HG02840 (cell line): ENCODE data around the gene KREMEN2.

Experiments
- ATAC-seq: cut with Tn5 transposase; IDR thresholded peaks from one replicate; pipeline ENCODE4 v1.9.1; 2021; ENCODE audit warnings: mild to moderate bottlenecking, moderate library complexity, moderate number of reproducible peaks; ENCODE audit not compliant: unreplicated experiment, low FRiP score

The KREMEN2 gene

DNA sequence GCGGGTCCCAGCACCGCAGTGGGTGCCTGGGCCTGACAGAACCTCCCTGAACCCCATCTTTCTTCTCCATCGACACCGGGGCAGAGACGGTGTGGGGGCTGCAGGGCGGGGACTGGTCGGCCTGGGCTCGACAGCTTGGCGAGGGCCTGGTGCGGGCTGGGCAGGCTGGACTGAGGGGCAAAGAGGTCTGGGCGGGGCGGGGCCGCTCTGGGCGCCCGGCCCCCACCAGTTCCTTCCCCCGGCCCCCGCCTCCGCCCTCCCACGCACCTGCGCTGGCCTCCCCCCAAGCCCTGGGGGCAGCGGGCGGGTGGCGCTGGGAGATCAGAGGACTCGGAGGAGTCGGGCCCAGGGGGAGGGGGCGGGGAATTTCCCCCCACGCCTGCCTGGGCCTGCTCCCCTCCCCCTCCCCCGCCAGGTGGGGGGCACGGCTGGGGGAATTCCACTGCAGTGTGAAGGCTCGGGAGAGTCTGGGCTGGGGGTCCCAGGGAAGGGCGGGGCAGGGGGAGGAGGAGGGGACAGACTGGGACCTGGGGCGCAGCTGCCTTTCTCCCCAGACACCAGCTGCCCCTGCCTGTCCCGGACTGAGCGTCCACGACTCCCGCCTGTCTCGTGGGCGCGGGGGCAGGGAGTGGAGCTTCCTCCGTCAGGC lies 877 bp upstream of the KREMEN2 start:
- ATAC-seq: no peak

DNA sequence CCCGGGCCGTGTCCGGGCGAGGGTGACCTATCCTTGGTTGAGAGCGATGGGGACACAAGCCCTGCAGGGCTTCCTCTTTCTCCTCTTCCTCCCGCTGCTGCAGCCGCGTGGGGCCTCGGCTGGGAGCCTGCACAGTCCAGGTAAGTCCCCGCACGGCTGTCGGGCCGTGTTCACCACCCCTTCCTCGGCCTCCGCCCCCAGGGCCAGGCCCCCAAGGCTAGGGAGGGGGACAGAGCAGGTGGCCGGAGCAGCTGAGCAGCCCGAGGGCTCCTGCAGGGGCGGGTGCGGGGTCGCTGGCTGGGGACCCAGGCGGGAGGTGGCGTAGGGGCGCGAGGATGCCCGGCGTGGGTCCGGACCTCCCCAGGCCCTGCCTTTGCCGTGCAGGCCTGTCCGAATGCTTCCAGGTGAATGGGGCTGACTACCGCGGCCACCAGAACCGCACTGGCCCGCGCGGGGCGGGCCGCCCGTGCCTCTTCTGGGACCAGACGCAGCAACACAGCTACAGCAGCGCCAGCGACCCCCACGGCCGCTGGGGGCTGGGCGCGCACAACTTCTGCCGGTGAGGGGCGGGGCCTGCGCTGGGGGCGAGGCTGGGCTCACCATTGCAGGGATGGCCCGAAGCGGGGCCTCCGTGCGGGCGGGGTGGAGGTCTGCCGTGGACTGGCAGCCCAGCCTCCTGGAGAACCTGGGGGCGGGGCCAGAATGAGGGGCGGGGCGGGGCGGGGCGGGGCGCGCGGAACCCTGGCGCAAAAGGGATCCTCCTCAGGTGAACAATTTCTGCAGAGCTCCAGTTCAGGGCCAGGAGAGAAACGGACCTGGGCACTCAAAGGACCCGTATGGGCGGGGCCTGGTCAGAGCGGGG lies 631 bp downstream of the KREMEN2 start:
- no peak for ATAC-seq

DNA sequence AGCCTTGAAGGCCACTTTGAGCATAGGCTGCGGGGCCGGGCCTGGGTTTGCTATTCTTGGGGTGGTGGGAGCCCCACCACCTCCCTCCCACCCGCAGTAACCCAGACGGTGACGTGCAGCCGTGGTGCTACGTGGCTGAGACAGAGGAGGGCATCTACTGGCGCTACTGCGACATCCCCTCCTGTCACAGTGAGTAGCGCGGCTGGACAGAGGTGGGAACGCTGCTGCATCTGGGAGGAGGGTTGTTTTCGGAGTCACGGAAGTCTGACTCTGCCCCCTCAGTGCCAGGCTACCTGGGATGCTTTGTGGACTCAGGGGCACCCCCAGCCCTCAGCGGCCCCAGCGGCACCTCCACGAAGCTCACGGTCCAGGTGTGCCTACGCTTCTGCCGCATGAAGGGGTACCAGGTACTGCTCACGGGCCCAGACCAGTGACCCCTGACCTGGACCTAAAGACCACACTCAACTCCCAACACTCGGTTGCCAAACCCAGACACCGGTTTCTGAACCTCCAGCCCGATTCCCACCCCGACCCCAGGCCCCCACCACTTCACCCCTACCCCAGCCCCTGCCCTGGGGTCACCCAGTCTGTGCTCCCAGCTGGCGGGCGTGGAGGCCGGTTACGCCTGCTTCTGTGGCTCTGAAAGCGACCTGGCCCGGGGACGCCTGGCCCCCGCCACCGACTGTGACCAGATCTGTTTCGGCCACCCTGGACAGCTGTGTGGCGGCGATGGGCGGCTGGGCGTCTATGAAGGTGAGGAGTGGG lies 2.1 kb downstream of the KREMEN2 start:
- ATAC-seq: no peak

DNA sequence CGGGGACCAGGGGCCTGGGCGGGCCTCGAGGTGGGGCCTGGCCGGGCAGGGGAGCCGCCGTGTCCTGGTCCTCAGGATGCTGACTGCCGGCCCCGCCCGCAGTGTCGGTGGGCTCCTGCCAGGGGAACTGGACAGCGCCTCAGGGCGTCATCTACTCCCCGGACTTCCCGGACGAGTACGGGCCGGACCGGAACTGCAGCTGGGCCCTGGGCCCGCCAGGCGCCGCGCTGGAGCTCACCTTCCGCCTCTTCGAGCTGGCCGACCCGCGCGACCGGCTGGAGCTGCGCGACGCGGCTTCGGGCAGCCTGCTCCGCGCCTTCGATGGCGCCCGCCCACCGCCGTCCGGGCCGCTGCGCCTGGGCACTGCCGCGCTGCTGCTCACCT lies 2.7 kb downstream of the KREMEN2 start:
- no peak for ATAC-seq

DNA sequence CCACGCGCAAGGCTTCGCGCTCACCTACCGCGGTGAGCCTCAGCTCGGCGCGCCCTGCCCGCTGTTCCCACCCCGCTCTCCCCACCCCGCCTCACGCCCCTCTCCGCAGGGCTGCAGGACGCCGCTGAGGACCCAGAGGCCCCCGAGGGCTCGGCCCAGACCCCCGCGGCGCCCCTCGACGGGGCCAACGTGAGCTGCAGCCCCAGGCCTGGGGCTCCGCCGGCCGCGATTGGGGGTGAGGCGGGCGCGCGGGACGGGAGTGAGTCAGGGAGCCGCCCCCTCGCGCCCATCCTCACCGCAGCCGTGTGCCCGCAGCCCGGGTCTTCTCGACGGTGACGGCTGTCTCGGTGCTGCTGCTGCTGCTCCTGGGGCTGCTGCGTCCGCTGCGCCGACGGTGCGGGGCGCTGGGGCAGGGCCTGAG lies 3.1 kb downstream of the KREMEN2 start:
- ATAC-seq: no peak

DNA sequence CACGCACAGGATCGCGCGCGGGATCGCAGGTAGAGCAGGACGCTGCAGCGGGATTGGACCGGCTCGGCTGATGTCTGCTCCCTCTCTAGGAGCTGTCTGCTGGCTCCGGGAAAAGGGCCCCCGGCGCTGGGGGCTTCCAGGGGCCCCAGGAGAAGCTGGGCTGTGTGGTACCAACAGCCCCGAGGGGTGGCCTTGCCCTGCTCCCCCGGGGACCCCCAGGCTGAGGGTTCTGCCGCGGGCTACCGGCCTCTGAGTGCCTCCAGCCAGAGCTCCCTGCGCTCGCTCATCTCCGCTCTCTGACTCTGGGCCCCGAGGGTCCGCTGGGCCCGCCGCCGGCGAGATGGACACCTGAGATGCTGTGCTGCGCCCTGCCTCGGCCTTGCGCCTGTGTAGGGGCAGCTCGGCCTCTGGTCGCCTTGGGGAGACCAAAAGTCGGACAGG lies 3.7 kb downstream of the KREMEN2 start:
- no peak for ATAC-seq

DNA sequence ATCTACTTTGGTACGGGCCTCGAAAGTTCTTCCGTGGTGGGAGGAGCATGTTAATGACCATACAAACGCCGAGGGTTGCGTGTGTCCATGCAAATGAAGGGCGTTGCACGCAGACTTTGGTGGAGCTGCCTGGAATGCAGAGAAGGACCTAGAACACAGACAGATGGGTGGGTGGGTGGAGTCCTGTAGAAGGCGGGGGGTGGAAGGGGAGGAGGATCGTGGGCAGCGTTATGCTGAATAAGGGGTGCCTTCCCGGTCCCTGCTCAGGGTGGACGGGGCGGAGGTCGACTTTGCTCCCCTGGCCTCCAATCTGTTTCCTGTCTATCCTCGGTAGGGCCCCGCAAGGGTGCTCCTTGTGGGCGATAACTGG lies 4.3 kb downstream of the KREMEN2 start:
- no peak for ATAC-seq

DNA sequence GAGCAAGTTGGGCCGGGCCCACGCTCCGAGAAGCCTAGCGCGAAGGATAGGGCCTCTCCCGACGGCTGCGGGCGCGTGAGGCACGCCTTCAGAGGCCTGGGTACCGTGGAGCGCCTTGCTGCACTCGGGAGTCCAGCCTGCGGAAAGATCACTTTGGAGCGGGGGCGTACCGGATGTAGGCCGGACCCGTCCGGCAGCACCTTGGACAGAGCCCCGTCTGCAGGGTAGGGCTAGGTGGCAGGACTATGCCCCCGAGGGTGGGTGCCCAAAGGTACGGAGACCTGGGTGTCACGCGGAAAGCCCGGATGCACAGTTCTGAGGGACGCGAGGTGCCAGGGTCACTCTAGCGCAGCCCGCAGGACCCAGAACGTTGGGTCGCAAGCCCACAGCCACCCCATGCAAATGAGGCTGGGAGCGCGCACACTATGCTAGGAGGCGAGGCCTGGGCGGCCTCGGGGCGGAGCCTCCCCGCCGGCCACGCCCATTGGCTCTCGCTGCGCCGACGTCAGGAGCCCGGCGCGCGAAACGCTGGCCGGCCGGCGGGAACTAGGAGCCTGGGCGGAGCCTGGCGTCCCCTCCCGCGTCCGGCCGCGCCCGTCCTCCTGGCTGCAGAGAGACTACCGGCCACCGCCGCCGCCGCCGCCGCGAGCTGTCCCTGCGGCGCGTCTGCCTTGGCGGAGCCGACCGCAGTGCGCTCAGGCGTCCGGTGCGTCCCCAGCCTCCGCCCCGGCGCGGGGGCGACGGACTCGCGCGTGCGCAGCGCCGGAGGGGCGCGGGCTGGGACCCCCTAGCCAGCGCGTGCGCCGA lies 4.9 kb downstream of the KREMEN2 start, which contains the start of gene PAQR4:
Gene PAQR4 (plus strand): TSS at position 611 of the 807 bp plus-strand sequence. CDS start 327 bp downstream, outside the sequence.
- ATAC-seq: peak; percentile 61

DNA sequence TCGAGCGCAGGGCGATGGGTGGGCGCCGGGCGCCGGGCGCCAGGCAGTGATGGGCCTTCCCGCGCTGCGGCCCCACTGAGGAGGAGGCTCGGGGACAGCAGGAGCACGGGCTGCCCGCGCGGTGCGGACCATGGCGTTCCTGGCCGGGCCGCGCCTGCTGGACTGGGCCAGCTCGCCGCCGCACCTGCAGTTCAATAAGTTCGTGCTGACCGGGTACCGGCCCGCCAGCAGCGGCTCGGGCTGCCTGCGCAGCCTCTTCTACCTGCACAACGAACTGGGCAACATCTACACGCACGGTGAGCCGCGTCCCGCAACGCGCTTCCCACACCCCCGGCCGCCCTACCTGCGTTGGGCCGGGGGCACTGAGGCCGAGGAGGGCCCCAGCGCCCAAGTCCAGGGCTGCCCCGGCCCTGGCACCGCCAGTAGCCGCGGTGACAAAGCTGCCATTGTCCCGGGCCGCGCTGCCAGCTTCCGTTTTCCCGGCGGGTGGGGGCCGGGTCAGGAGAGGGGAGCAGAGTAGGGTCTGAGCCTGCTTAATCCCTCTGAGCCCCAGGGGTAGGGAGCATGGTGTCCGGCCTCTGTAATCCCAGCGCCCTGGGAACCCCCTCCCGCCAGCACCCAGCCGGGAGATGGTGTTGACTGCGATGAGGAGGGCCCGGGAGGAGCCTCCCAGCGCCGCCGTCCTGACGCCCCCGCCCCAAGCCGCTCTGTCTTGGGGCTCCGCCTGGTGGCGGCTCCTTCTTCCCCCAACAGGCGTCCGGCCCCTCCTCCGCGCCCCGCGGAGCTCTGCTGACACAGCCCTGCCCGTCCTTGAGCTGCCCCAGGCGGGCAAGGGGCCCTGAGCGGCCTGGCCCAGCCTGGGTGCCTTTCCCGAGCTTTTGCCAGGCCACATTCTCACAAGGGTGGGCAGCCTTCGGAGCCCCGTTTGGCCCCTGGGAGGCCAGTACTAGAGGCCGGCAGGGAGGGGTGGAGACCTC lies 5.8 kb downstream of the KREMEN2 start:
- peak; percentile 31 for ATAC-seq

DNA sequence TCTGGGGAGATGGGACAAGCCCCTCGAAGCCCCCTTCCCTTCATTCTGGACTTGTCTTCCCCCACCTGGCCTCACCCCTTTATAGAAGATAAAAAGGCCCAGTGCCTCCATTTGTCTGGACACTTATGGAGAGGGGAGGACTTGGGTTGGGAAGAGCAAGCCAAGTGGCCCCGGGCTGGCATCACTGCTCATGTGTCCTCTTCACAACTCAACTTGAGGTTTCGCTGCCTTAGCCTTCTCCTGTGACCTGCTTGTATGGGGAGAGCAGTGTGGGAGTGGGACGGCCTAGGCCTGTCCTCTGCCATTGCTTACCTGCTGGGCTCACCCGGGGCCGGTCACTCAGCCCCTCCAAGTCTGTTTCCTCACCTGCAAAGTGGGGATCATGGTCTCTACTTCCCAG lies 6.5 kb downstream of the KREMEN2 start:
- no peak for ATAC-seq

DNA sequence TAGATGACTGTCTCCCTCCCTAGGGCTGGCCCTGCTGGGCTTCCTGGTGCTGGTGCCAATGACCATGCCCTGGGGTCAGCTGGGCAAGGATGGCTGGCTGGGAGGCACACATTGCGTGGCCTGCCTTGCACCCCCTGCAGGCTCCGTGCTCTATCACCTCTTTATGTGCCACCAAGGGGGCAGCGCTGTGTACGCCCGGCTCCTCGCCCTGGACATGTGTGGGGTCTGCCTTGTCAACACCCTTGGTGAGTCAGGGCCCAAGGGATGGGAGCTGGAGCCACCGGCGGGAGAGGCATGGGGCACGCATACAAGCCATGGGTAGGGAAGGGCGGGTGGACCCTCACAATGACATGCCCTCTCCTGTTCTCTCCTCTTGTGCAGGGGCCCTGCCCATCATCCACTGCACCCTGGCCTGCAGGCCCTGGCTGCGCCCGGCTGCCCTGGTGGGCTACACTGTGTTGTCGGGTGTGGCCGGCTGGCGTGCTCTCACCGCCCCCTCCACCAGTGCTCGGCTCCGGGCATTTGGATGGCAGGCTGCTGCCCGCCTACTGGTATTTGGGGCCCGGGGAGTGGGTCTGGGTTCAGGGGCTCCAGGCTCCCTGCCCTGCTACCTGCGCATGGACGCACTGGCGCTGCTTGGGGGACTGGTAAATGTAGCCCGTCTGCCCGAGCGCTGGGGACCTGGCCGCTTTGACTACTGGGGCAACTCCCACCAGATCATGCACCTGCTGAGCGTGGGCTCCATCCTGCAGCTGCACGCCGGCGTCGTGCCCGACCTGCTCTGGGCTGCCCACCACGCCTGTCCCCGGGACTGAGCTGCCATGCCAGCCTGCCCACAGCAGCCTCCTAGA lies 7.3 kb downstream of the KREMEN2 start:
- ATAC-seq: no peak

DNA sequence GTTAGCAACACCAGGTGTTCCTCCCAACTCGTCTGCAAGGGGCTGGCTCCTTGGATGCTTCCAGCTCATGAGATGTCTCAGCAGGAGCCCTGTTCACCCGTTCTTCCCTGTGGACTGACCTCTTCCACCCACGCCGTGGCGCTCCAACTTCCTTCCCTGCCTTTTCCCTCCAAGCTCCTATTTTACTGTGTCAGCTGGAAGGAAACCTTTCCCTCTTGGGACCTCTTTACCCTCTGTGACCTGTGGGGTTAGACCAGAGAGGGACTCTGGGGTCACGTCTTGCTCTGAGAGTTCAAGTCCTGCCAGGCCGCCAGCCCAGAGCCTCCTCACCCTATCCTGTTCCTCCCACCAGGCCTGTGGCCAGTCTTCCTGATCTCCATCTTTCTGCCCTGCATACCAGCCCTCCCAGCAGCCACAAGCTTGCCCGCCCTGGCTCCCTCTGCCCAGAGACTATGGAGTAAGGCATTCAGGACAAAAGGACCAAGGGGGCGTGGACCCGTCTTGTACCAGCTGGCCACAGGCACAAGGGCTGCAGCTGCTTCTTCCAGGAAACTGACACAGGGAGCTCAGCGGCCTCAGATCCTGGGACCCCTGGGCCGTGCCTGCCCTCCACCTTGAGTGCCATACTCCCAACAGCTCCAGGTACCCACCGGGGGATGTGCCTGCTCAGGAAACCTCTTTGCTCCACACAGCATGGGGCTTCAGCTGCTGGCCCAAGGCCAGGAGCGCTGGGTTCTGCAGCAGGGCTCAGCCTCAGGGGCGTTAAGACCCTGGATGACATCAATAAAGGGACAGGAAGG lies 8.1 kb downstream of the KREMEN2 start:
- no peak for ATAC-seq

DNA sequence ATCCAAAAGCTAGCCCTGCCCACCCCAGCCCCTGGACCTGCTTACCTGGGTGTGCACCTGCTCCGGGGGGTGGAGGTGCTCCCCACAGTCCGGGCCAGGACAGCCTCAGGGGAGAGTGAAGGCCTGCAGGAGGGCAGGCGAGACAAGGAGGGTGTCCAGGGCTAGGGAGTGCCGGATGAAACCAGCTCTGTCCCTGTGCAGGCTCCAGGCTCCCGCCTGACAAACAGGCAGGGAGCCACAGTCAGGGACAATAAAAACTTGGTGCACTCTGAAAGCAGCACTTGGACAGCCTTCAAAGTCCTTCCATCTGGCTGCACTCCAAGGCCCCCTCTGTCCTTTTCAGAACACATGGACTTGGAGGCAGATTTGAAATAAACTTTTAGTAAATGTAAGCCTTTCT lies 9.0 kb downstream of the KREMEN2 start:
- ATAC-seq: no peak

DNA sequence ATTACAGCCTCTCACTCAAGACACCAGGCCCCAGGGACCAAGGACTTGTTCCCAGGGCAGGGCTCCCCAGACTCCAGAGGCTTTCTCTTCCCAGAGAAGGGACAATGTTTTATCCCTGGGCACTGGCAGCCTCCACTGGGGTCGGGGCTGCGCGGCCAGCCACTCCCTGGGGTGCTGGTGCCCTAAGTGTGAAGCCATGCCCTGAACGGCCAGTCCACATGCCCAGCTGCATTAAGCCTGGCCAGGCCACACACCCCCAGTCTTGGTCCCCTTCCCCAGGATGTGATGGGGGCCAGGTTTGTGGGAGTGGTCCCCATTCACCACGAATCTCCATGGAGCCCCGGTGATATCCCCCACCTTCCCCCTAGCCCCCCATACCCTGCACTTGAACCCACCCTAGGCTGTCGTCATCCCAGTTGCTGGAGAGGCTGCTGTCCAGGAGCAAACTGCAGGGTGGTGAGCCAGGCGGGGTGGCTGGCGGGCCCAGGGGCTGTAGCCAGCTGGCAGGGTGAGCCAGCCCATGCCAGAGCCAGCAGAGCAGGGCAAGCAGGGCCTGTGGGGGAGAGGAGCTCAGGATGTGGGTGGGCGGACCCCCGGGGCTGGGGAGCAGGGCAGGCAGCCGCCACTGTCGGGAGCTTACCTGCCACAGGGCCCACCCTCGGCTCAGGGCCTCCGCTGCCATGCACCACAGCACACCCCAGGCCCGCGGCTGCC lies 9.7 kb downstream of the KREMEN2 start:
- no peak for ATAC-seq

DNA sequence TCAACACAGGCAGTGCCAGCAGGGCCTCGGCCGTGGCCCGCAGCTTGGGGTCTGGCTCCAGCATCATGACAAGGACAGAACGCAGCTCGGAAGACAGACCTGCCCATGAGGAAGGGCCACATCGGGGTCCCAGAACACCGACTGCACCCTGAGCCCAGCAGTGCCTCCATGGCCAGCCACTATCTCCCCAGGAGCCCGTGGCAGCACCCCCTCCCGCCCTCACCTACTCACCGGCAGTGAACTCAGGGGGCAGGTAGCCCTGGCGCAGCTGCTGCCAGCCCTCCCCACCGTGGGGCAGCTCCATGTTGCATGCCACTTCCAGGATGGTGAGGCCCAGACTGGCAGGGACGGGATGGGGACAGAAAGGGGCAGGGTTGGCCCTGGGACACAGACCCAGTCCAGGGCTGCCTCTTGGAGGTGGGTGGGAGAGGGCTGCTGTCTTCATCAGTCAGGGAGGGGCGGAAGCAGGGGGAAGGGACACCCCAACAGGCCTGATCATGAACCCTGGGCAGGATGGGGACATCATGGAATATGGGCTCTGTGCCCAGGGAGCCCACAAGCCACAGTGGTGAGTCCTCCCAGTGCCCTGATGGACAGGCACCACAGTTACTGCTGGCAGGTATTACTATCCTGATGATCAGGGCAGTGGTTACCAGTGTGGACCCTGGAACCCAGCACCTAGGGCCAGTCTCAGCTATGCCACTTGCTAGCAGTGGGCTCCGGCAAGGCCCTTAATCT lies 10.4 kb downstream of the KREMEN2 start:
- no peak for ATAC-seq

DNA sequence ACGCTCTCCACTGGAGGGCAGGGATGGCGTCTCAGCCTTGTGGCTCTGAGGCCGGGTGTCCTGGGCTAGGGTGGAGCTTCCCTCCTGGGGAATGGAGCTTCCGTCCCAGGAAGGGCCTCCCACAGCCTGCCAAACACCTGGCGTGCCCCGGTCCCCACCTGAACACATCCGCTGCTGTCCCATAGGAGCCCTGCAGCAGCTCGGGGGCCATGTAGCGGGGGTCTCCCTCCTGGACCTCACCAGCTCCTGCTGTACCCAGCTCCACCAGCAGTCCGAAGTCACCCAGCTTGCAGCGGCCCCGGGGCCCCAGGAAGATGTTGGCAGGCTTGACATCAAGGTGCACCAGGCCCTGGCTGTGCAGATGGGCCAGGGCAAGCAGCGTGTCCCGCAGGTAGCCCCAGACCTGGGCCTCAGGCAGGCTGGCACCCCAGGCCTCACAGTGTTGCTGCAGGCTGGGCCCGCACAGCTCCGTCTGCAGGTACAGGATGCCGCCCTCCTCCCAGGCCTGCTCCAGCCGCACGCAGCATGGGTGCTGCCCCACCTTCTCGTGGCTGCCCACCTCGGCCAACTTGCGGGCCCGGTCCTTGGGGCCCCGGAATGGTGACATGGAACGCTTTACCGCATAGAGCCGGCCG lies 11.2 kb downstream of the KREMEN2 start:
- ATAC-seq: no peak
